Measurements from ENCODE around the gene RGN. TPM values are rescaled to one million over a fixed set of nuclear protein-coding genes. Genes with fewer than 3 reads are reported as not detected.

Gene RGN
- total RNA-seq, 1 experiment from 2014 or later: not detected

- H3K27ac ChIP-seq (ENCODE audit: low read length): no peak overlapping the region
- POLR2A ChIA-PET (ENCODE audit: unreplicated experiment): no interaction called here
- TF ChIP-seq CTCF (conservative IDR thresholded peaks at IDR 0.05; ENCODE audit: low read depth, low read length): no peak
- no peak for TF ChIP-seq EZH2 (IDR thresholded peaks at IDR 0.05; ENCODE audit: low read length, unreplicated experiment)
- no peak for TF ChIP-seq EZH2phosphoT487 (IDR thresholded peaks at IDR 0.05; ENCODE audit: borderline replicate concordance, low read length)
- H3K9me2 ChIP-seq (replicated peaks; ENCODE audit: low read length): no peaks in the 10 kb centered on the region
- no peaks in the 10 kb centered on the region for H3K79me2 ChIP-seq (ENCODE audit: low read length)
- intact Hi-C loops (cut with micrococcal nuclease): no loop called here
- CTCF ChIA-PET: interaction anchor here (0.5 kb wide), 1 partner anchor 222 kb away, joined by 3 read pairs; no protein-coding TSS in a partner anchor
- no peaks in the 10 kb centered on the region for H3K9me3 ChIP-seq (ENCODE audit: low read length)
- no peak overlapping the region for H3K9ac ChIP-seq (ENCODE audit: low read length)
- H4K20me1 ChIP-seq (ENCODE audit: low read length): no peaks in the 10 kb centered on the region
- ATAC-seq: no peak
- H2AFZ ChIP-seq (ENCODE audit: low read length): no peak overlapping the region
- BruUV-seq (replicated peaks): no TSS peak
- DNase-seq: no peak
- no peaks in the 10 kb centered on the region for H3K27me3 ChIP-seq (ENCODE audit: low read length)
- H3K4me2 ChIP-seq (ENCODE audit: low read length): no peak overlapping the region
- H3K4me1 ChIP-seq (ENCODE audit: insufficient read depth, low read length): no peaks in the 10 kb centered on the region
- H3K4me3 ChIP-seq (ENCODE audit: low read length): no peak overlapping the region
- no peaks in the 10 kb centered on the region for H3K36me3 ChIP-seq (ENCODE audit: low read depth, low read length)
- no peaks in the 10 kb centered on the region for H3F3A ChIP-seq (ENCODE audit: low read length, unreplicated experiment)
Observed at GRCh38 chrX:47063179-47063578, 15.1 kb upstream of the RGN start.

DNA sequence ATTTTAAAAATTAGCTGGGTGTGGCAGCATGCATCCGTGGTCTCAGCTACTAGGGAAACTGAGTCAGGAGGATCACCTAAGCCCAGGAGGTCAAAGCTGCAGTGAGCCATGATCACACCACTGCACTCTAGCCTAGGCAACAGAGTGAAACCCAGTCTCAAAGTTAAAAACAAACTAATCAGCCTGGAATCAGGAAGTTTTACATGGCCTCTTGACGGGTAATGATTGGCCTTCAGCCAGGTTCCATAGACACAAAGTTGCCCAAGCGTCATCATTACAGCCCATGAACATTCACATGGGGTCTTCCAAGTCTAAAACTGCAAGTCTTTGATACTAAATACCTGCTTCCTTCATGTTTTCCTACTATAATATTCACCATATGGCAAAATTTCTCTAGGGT is 10.0 kb upstream of the RGN start:
- H3K9me3 ChIP-seq (ENCODE audit: low read length): no peaks in the 10 kb centered on the region
- H3K4me2 ChIP-seq (ENCODE audit: low read length): no peak overlapping the region
- H3K27ac ChIP-seq (ENCODE audit: low read length): no peak overlapping the region
- no peak for TF ChIP-seq EZH2phosphoT487 (IDR thresholded peaks at IDR 0.05; ENCODE audit: borderline replicate concordance, low read length)
- TF ChIP-seq CTCF (conservative IDR thresholded peaks at IDR 0.05; ENCODE audit: low read depth, low read length): no peak
- no peak for TF ChIP-seq EZH2 (IDR thresholded peaks at IDR 0.05; ENCODE audit: low read length, unreplicated experiment)
- ChIA-PET CTCF (interaction anchor here (0.6 kb wide), 1 partner anchor 77 kb away, joined by 4 read pairs; no protein-coding TSS in a partner anchor), POLR2A (ENCODE audit: unreplicated experiment) (no interaction called here)
- no peak overlapping the region for H2AFZ ChIP-seq (ENCODE audit: low read length)
- BruUV-seq (replicated peaks): no TSS peak
- H3K9ac ChIP-seq (ENCODE audit: low read length): no peak overlapping the region
- ATAC-seq (no peak), DNase-seq (no peak)
- H3K27me3 ChIP-seq (ENCODE audit: low read length): no peaks in the 10 kb centered on the region
- no peak overlapping the region for H3K4me3 ChIP-seq (ENCODE audit: low read length)
- intact Hi-C loops (cut with micrococcal nuclease): no loop called here
- H3F3A ChIP-seq (ENCODE audit: low read length, unreplicated experiment): no peaks in the 10 kb centered on the region
- no peaks in the 10 kb centered on the region for H3K36me3 ChIP-seq (ENCODE audit: low read depth, low read length)
- no peaks in the 10 kb centered on the region for H3K4me1 ChIP-seq (ENCODE audit: insufficient read depth, low read length)
- no peaks in the 10 kb centered on the region for H3K79me2 ChIP-seq (ENCODE audit: low read length)
- H3K9me2 ChIP-seq (replicated peaks; ENCODE audit: low read length): no peaks in the 10 kb centered on the region
- no peaks in the 10 kb centered on the region for H4K20me1 ChIP-seq (ENCODE audit: low read length)

DNA sequence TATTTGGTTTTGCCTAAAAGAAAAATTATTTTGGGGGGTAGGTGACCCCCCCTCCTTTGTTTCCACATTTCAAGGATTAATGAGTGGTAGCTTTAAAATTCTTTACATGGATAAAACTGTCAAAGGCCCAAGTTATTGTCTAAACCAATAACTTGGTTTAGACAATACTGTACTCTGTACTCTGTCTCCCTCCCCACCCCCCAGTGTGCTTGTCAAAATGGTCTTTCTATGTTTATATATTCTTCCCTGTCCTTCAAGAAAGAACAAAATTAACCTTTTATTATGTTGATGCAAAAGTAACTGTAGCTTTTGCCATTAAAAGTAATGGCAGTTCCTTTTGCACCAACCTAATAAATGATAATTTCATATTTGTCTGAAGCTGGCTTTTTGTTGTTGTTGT is 9.5 kb upstream of the RGN start:
- H3K4me3 ChIP-seq (ENCODE audit: low read length): no peak overlapping the region
- no TSS peak for BruUV-seq (replicated peaks)
- ATAC-seq (no peak), DNase-seq (no peak)
- H3K9ac ChIP-seq (ENCODE audit: low read length): no peak overlapping the region
- CTCF ChIA-PET: interaction anchor here (0.6 kb wide), 1 partner anchor 77 kb away, joined by 4 read pairs; no protein-coding TSS in a partner anchor
- H4K20me1 ChIP-seq (ENCODE audit: low read length): no peaks in the 10 kb centered on the region
- no peaks in the 10 kb centered on the region for H3K4me1 ChIP-seq (ENCODE audit: insufficient read depth, low read length)
- no peaks in the 10 kb centered on the region for H3K9me2 ChIP-seq (replicated peaks; ENCODE audit: low read length)
- intact Hi-C loops (cut with micrococcal nuclease): no loop called here
- H3K27me3 ChIP-seq (ENCODE audit: low read length): no peaks in the 10 kb centered on the region
- no peaks in the 10 kb centered on the region for H3F3A ChIP-seq (ENCODE audit: low read length, unreplicated experiment)
- no peaks in the 10 kb centered on the region for H3K79me2 ChIP-seq (ENCODE audit: low read length)
- TF ChIP-seq EZH2phosphoT487 (IDR thresholded peaks at IDR 0.05; ENCODE audit: borderline replicate concordance, low read length): no peak
- TF ChIP-seq CTCF (conservative IDR thresholded peaks at IDR 0.05; ENCODE audit: low read depth, low read length): no peak
- no peak for TF ChIP-seq EZH2 (IDR thresholded peaks at IDR 0.05; ENCODE audit: low read length, unreplicated experiment)
- no peak overlapping the region for H3K4me2 ChIP-seq (ENCODE audit: low read length)
- no peaks in the 10 kb centered on the region for H3K9me3 ChIP-seq (ENCODE audit: low read length)
- H3K36me3 ChIP-seq (ENCODE audit: low read depth, low read length): no peaks in the 10 kb centered on the region
- no peak overlapping the region for H2AFZ ChIP-seq (ENCODE audit: low read length)
- POLR2A ChIA-PET (ENCODE audit: unreplicated experiment): no interaction called here
- H3K27ac ChIP-seq (ENCODE audit: low read length): no peak overlapping the region

Data from PC-3 (cell line).